Measurements from ENCODE around the gene TRPV5.

TRPV5 gene

DNA sequence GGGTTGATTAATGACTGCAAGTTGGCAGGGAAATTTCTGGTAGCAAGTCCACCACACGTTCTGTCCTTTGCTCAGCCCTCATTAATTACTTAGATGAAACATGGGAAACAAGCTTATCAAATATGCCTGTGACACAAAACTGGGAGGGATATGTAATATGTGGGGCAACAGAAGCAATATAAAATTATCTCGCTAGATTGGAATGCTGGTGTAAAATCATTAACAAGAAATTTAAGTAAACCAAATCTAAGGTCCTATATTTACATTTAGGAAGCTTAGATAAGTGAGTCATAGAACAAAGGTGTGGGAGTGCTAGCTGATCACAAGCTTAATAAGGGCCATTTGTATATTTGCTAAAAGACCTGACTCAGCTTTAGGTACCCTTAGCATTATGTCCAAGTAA lies 23.5 kb downstream of the TRPV5 start:
- DNase-seq (ENCODE audit: low read depth in 2 of 2, low spot score in 1 of 2), result no peak

DNA sequence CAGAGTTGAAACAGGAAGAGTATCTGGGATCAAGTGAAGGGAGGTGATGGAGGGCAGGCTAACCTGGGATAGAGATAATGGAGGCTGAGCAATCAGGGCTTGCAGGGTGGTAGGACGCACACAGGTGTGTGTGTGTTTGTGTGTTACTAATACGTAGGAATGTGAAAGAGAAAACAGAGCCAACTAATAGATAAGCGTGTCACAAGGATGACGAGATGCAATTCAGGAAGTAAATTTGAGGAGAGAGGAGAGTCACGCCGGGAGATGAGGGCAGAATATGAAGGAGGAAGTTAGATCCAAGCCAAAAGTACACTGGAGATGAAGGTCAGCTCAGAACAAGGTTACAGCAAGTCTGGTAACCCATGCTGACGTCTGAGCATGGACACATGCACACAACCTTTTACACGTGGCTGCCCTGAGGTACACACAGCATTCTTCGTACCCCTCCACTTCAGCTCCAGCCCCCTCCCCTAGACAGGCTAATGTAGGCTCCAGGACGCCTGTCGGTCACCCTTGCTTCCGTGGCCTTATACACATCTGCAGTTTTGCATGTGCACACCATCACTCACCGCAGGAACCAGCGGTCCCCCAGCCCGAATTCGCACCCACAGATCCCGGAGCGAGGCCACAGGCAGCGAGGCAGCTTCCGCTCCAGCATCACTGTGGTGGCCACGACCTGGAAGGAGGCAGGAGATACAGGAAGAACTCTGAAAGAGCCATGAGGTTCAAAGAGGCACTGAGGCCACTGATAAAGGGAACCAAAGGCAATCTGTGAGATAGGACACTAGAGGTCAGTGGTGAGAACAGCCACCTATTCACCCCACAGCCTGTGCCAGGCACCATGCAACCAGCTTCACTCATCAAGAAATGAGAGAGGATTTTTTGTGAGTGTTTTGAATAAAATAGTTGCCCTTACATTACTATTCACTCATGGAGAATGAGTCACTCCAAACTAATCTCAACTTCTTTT lies 24.3 kb downstream of the TRPV5 start:
- no peak for DNase-seq (ENCODE audit: low read depth in 2 of 2, low spot score in 1 of 2)

DNA sequence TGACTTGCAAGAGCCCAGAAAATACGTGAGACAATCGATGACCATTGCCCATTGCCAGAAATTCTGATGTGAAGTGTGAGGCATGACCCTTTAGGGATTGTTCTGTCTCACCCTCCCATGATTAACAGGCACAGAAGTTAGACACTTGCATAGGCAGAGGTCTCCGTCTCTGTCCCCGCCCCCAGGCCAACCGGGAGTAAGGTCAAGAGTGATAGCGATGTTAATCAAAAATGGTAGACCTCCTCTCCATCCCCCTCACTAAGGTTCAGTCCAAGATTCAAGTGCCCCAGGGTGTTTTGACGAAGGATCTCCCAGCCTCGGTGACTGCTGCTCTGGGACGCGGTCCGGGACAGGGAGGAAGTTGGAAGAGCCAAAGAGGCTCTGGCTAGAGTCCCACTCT lies 25.3 kb downstream of the TRPV5 start:
- no peak for DNase-seq (ENCODE audit: low read depth in 2 of 2, low spot score in 1 of 2)

DNA sequence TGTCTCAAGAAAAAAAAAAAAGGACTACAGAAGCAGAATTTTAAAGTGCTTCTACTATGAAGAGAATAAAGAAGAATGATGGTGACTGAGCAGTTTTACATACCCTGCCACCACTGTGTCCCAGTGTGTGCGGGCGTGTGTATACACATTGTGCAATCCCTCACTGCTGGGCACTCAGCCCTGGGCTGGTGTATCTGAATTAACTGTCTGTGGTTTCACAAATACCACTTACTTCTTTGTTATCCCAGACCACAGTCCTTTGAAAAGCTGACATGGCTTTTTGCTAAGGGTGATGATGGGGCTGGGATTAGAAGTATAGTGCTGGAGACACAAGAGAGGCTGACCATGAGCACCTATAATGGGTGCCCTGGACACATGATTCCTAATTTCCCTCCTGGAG lies 26.9 kb downstream of the TRPV5 start:
- DNase-seq (ENCODE audit: low read depth in 2 of 2, low spot score in 1 of 2), result no peak

DNA sequence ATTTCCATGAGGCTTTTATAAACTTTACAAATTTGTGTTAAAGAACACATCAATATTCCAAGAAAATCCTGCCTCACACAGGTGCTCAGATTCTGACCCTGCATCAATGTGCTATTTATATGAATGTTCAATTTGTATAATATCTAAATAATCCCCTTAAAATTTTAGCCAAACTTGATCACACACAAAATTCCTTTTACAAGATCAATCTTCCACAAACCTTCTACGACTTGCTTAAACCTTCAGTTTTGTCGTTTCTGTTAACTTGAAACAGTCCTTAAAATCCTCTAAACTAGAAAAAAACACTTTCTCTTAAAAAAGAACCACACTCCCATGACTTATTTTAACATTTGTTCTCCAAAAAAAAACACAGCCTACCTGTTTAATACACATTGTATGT lies 27.8 kb downstream of the TRPV5 start:
- DNase-seq (ENCODE audit: low read depth in 2 of 2, low spot score in 1 of 2), result no peak

DNA sequence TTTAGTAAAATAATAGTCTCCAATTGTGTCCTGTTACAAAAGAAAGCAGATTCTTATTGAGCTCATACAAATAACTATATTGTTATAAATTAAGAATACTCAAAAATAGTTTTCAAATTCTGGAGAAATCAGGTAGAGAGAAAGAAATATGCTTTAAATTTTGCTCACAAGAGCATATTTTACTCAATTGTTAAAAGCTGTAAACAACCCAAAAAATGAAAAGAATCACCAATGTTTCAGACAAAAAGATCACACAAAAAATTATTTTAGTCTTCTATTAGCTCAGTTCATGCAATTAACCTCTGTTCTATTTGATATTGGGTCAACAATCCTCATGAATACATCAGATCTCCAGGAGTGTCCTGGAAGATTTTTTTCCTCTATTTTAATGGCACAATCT lies 29.4 kb downstream of the TRPV5 start:
- DNase-seq (ENCODE audit: low read depth in 2 of 2, low spot score in 1 of 2), result no peak

DNA sequence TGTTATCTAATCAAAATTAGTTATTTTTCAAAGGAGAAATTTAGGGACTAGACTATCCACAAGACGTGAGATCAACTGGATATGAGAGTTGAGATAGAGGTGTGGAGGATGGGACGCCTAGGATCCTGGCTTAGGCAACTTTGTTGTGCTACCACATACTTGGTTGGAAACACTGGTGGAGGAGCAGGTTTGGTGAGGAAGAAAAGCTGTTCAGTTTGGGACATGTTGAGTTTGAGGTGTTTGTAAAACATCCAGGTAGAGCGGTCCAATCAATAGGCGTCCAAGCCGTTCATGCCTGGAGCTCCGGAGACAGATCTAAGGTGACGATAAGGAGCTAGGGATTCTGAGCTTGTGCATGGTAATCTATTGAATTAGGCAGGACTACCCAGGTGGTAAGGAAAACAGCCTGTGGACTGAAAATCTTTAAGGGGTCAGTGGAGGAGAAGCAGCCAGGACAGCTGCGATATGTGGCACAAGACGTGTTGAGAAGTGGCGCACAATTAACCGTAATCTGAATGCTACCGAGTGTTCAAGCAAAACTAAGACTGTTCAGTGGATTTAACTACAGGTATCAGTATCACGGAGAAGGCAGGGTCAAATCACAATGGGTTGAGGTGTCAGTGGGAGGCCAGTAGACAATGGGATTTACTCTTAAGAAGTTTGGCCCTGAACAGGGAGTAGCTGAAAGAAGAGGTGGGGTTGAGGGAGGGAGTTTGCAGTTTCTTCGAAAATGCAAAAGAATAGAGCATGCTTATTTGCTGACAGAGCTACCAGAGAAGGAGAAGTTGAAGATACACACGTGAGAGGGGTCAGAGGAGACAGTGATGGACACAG lies 31.9 kb downstream of the TRPV5 start:
- DNase-seq (ENCODE audit: low read depth in 2 of 2, low spot score in 1 of 2), result no peak

DNA sequence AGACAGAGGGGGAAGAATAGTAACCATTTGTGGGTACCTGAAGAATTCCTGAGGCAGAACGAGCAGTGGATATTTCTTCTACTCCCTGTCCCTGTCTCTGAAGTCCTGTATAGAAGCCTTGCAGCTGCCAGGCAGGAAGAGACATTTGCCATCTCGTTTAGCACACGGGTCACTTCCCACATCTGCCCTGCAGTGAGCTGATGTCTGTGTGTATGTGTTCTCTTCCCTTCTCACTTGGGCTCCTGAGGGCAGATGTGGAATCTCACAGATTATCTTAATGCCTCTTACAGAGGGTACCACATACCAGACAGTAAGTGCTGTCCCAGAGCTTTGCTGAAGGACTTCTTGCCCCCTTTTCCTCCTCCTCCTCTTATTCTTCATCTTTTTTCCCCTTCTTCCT lies 33.9 kb downstream of the TRPV5 start:
- DNase-seq (ENCODE audit: low read depth in 2 of 2, low spot score in 1 of 2), result no peak

DNA sequence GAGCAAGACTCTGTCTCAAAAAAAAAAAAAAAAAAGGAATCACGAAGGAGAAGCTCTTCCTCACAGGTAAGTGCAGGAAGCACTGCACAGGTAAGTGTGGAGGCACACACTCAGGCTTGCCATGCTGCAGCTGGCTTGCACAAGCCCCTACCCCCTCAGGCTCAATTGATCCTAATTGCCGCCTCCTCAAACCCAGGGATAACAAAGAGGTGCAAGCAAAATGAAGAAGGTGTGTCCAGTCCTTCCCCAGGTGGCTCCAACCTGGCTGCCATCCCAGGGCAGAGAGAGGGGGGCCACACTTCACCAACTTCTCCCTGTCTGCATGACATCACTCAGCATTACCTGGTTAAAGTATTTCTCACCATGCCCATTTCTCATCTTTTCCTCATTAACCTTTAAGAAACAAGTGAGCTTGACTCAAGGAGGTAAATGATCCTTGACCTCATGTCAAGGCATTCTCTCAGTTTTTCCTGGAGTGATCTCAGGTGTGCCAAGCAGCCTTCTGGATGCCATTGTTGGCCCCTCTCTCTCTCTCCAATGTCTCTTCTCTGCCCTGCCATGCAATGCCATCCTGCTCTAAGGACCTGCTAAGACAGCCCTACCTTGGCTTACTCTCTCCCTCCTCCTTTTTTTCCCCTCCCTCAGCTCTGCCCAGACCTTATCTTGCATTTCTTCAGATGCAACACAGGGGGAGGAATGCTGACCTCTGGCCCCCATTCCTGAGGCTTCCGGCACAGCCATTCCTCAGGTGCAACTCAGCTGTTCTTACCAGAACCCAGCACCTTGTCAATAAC lies 35.0 kb downstream of the TRPV5 start:
- DNase-seq (ENCODE audit: low read depth in 2 of 2, low spot score in 1 of 2), result no peak

DNA sequence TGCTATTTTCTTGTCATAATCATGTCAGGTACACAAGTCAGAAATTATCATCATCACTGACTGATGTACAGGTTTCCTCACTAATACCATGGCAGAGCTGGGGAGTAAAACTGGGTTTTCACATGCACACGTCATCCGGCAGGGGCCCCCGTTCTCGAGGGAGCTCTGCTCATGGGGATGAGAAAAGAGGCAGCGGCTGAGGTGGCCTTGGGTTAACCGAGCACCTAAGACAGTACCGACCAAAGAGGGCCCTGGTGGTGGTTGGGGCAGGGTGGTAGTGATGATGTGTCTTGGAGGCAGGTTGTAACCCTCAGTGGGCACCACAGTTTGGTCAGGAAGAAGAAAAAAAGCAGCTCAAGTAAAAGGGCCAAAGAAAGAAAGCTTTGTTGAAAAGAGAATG lies 35.9 kb downstream of the TRPV5 start:
- no peak for DNase-seq (ENCODE audit: low read depth in 2 of 2, low spot score in 1 of 2)

DNA sequence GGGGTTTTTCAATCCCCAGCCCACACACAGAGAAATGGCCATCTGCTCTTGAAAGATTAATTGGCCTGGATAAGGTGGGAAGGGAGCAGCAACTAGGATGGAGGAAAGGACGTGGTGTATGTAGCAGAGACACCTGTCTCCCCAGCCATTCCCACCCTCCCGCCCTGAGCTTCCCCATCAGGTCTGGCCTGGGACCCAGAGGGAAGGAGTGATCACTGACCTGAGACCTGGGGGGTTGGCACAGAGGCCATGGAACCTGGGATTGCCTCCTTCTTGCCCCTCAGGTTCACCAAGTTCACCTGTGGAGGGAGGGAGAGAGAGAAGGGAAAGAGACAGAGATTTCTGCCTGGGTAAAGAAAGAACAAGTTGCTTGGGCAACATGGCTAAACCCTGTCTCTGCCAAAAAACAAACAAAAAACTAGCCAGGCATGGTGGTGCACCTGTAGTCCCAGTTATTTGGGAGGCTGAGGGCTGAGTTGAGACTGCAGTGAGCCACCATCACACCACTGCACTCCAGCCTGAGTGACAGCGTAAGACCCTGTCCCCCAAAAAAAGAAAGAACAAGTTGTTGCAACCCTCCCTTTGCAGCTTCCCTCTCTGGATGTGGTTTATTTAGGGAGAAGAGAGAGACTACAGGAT lies 36.7 kb downstream of the TRPV5 start:
- no peak for DNase-seq (ENCODE audit: low read depth in 2 of 2, low spot score in 1 of 2)

DNA sequence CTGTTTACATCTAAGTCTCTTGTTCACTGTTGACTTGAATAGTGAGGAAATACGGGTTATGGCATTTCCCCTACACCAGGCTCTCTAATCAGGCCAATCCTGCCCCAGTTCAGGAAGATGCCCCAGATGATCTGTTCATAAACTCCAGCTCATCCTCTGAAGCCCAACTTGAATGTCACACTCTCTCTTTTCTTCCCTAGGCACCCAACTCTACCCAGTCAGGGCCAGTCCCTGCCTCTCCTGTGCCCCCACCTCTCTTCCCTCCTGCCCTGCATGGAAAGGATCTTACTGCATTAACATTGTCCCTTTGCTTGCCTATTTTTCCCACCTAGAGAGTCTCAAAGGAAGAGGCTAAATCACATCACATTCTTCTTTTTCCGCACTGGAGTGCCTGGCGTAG lies 37.4 kb downstream of the TRPV5 start:
- no peak for DNase-seq (ENCODE audit: low read depth in 2 of 2, low spot score in 1 of 2)

DNA sequence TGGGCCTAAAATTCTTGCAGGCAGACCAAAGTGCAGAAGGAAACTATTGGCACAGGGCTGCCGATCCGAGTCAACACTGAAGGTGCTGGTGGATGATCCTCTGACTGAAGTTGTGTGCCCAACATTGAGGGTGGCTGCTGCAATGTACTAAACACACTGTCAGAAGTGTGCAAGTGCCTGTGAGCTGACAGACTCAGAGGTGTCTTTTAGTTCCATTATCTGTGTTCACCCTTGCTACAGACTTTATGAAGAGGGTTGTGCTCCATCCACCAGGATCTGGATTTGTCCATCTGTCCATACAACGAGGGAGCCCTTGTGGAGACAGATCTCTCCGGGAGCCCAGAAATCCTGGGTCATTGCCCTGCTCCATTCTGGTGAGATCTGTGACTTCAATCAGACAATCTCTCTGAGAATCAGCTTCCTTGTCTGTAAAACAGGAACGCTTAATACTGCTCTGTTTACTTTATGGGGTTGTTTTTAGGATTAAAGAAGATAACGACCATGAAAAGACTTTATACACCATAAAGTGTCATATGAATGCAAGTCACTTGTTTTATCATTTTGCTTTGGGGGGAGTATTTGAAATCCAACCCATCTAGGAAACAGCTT lies 38.5 kb downstream of the TRPV5 start:
- DNase-seq (ENCODE audit: low read depth in 2 of 2, low spot score in 1 of 2), result no peak

DNA sequence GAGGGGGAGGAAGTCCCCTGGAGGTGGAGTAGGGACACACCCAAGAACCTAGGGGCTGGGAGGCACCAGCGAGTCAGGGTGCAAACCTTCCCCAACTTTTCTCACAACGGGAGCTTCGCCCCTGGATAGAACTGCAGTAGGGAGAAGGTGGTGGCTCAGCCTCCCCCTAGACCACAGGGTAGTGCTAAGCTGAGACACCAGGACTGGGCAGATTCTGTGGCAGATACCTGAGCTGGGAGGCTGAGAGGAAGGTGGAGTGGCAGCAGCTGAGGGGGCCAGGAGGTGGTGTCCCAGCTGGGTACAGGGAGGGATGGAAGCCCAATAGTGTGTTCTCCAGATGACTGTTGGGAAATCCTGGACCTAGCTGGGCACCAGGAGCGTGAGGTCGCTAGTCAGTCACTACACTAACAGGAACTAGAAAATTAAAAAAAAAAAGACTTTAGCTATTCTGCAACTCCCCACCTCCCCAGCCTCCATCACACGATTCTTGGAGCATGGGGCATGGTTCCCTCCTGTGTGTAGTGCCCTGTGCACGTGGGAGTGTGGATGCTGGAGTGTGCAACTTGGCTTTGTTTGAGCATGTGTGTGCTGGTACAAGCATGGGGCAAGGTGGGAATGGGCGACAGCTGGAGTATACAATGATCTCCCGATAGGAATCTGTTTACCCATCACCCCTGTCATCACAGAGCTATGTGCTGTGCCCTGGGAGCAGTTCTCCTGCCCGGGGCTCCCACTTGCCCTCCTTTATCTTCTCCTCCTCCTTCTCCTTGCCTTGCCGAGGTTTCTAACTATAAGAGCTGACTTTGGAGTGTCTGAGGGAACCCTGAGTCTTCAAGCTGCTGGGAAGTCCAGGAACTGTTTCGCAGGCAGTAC lies 39.2 kb downstream of the TRPV5 start:
- no peak for DNase-seq (ENCODE audit: low read depth in 2 of 2, low spot score in 1 of 2)

DNA sequence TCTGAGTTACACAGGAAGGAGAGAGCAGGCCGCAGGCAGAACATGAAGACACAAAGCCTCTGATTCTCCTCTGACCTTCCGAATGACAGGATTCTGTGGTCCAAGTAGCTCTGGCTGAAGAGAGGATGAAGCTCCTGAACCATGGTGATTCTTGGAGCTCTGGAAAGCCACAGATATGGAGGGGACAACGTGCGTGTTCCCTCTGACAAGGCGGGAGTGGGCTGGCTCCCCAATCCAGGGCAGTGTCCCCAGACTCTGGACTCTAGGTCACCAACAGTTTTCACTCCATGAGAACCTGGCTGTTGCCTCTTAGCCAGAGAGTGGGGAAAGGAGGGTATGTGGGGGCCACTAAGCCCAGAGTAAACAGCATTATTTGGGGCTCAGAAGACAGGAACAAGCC lies 40.6 kb downstream of the TRPV5 start:
- DNase-seq (ENCODE audit: low read depth in 2 of 2, low spot score in 1 of 2), result no peak

DNA sequence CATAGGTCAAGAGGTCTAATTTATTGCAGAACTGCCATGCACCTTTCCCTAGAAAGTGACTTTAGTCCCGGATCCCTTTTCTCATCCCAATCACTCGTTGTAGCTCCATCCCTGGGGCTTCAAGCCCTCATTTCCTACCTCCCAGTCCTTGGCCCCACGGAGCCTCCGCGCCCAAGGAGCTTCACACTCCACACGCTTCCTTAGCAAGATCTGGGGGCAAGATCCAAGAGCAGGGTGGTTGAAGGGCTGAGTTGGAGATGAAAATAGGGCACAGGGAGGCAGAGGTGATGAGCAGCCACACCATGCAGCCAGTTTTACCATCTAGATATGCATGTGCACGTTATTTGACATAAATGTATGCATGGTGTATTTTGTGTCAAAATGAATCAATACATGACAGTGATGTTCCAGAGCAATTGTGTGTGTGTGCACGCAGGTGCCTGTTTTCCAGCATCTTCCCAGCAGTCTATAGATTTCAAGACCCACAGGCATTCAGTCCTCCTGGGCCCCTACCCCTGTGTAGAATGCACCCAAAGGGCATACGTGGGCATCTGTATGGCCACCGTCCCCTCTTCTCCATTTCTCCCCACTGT lies 42.0 kb downstream of the TRPV5 start:
- no peak for DNase-seq (ENCODE audit: low read depth in 2 of 2, low spot score in 1 of 2)

DNA sequence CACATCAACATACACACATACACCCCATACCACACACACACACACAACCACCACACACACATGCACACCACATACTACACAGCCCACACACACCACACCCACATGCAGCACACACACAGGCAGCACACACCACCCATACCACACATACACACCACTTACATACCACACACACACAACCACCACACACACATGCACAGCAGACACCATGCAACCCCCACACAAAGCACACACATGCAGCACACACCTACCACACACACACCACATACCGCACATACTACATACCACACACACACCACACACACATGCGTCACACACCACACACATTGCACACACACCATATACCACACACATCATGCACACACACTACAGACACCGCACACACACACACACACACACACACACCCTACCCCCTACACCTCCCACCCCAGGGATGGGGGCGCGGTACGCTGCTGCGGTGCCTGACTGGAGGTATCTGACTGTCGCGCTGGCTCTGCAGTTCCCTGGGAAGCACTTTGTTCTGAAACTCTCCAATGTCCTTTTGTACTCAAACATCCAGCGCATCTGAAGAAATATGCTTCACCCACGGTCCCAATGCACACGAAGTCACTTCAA lies 42.6 kb downstream of the TRPV5 start:
- no peak for DNase-seq (ENCODE audit: low read depth in 2 of 2, low spot score in 1 of 2)

DNA sequence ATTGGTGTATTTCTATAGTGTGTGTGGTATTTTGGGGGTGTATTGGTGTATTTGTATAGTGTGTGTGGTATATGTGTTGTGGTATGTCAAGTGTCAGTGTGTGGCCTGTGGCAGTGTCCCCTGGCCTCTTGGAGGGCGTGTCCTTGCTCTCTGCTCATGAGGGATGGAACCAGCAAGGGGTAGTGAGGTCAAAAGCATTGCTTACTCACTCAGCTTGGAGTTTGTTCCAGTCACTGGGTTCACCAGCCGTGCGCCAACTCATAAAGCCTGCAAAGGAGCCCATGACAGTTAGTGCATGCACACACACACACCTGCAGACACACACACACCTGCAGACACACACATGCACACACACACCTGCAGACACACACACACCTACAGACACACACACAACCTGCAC lies 43.7 kb downstream of the TRPV5 start:
- DNase-seq (ENCODE audit: low read depth in 2 of 2, low spot score in 1 of 2), result no peak

All from stimulated activated CD8-positive, alpha-beta memory T cell treated with anti-CD3 and anti-CD28 coated beads, Interleukin-4, amount 100 ng/mL, for 4 hours (primary cell).